A172 (cell line): ENCODE data around the gene CABP4. TPM values are rescaled to one million over a fixed set of nuclear protein-coding genes. Genes with fewer than 3 reads are reported as not detected.

Source experiments
- DNase-seq: peaks from one replicate; pipeline ENCODE4 v3.0.0-alpha.2; 2015; ENCODE audit warnings: low spot score
- total RNA-seq: library from RNA; depleted of rRNA; stranded (reverse); fragments of >200 nt; shearing (Covaris generic); gene quantifications from 2 replicates; pipeline ENCODE4 v1.2.3, GENCODE V29; 2014

CABP4 gene
- total RNA-seq, 1 experiment from 2014 or later: not detected

- DNase-seq: no peak
Observed at GRCh38 chr11:67435727-67436458, 19.3 kb upstream of the CABP4 start.

- DNase-seq: no peak
Observed at GRCh38 chr11:67436459-67437081, 18.6 kb upstream of the CABP4 start.

- DNase-seq: no peak
Observed at GRCh38 chr11:67437082-67437808, 17.9 kb upstream of the CABP4 start, which contains the start of gene PTPRCAP. TSS of gene PTPRCAP (minus strand) at chr11:67437682. CDS start at chr11:67437619, 63 bp downstream.

- DNase-seq: no peak
Observed at GRCh38 chr11:67437809-67438157, 17.4 kb upstream of the CABP4 start.

- no peak for DNase-seq
Observed at GRCh38 chr11:67438158-67438902, 16.8 kb upstream of the CABP4 start.

- peak; percentile 50 for DNase-seq
Observed at GRCh38 chr11:67439321-67440228, 15.6 kb upstream of the CABP4 start.

GRCh38 chr11:67440229-67441097, 14.7 kb upstream of the CABP4 start:
- DNase-seq: no peak

GRCh38 chr11:67441098-67441563, 14.0 kb upstream of the CABP4 start:
- no peak for DNase-seq

- no peak for DNase-seq
Observed at GRCh38 chr11:67441731-67442351, 13.3 kb upstream of the CABP4 start.

GRCh38 chr11:67442504-67443404, 12.4 kb upstream of the CABP4 start:
- DNase-seq: no peak

- DNase-seq: no peak
Observed at GRCh38 chr11:67445515-67445914, 9.6 kb upstream of the CABP4 start.

- DNase-seq: no peak
Observed at GRCh38 chr11:67448220-67448609, 6.9 kb upstream of the CABP4 start.

GRCh38 chr11:67449116-67449844, 5.9 kb upstream of the CABP4 start:
- no peak for DNase-seq

GRCh38 chr11:67450796-67451657, 4.1 kb upstream of the CABP4 start:
- no peak for DNase-seq

GRCh38 chr11:67451658-67451976, 3.5 kb upstream of the CABP4 start:
- DNase-seq: no peak

- DNase-seq: no peak
Observed at GRCh38 chr11:67452141-67452952, 2.8 kb upstream of the CABP4 start, which contains the start of gene GPR152. TSS of gene GPR152 (minus strand) at chr11:67452729. CDS start at chr11:67452724, 5 bp downstream.
